Common myeloid progenitor, CD34-positive (primary cell): ENCODE data around the gene CYP21A2.

Experiments used
- CTCF ChIA-PET: fragments of 350-600 bp; sonication (Branson Sonifier 250); formaldehyde crosslinking; loops from one replicate; lab custom pipeline; 2021; ENCODE audit warnings: antibody characterized with exemption; lab: Charles Lee
- POLR2A ChIA-PET: fragments of 350-600 bp; sonication (Branson Sonifier 250); formaldehyde crosslinking; loops from one replicate; lab custom pipeline; 2021; ENCODE audit warnings: antibody characterized with exemption; lab: Charles Lee
- DNase-seq, 3 donors: peaks; one replicate each; pipeline versions ENCODE4 v3.0.0 to v3.0.0-alpha.2; 2013
- H3K27ac ChIP-seq, 2 experiments: 1 replicate in 1 of 2; 2 replicates in 1 of 2; pipeline ENCODE4 v1.7.0; 2013; ENCODE audit warnings: inconsistent platforms in 2 of 2, low read length in 2 of 2, mild to moderate bottlenecking in 2 of 2, low read depth in 1 of 2, moderate library complexity in 1 of 2; ENCODE audit not compliant: severe bottlenecking in 2 of 2, insufficient read depth in 1 of 2, poor library complexity in 1 of 2
- H3K27me3 ChIP-seq, 5 experiments: replicated peaks in 2 of 5; 1 replicate in 3 of 5; 2 replicates in 2 of 5; pipeline versions ENCODE4 v1.6.1 to v1.7.0; 2013; ENCODE audit warnings: low read length in 4 of 5, mild to moderate bottlenecking in 2 of 5, moderate library complexity in 2 of 5, inconsistent platforms in 1 of 5; ENCODE audit not compliant: insufficient read depth in 5 of 5, control insufficient read depth in 4 of 5
- H3K36me3 ChIP-seq, 4 experiments: 1 replicate in 2 of 4; 2 replicates in 2 of 4; pipeline versions ENCODE4 v1.6.1 to v1.7.0; 2013; ENCODE audit warnings: low read length in 3 of 4, control low read depth in 1 of 4, mild to moderate bottlenecking in 1 of 4; ENCODE audit not compliant: control insufficient read depth in 4 of 4, insufficient read depth in 4 of 4
- H3K4me1 ChIP-seq, 4 experiments: 1 replicate in 3 of 4; 2 replicates in 1 of 4; pipeline versions ENCODE4 v1.6.1 to v1.7.1; 2013; ENCODE audit warnings: low read length in 3 of 4, mild to moderate bottlenecking in 3 of 4, control low read depth in 1 of 4, inconsistent platforms in 1 of 4, moderate library complexity in 1 of 4; ENCODE audit not compliant: control insufficient read depth in 4 of 4, insufficient read depth in 4 of 4; ENCODE audit errors: control extremely low read depth in 1 of 4
- H3K4me3 ChIP-seq, 7 experiments: 1 replicate in 4 of 7; 2 replicates in 3 of 7; pipeline versions ENCODE4 v1.5.1 to v1.7.0; 2013; ENCODE audit warnings: mild to moderate bottlenecking in 7 of 7, low read length in 6 of 7, moderate library complexity in 6 of 7, inconsistent platforms in 2 of 7, low read depth in 2 of 7, control low read depth in 1 of 7; ENCODE audit not compliant: insufficient read depth in 4 of 7, control insufficient read depth in 1 of 7; ENCODE audit errors: extremely low read depth in 1 of 7
- H3K9me3 ChIP-seq, 5 experiments: 1 replicate in 4 of 5; 2 replicates in 1 of 5; pipeline versions ENCODE4 v1.6.1 to v1.7.1; 2013; ENCODE audit warnings: low read length in 4 of 5, mild to moderate bottlenecking in 2 of 5, inconsistent platforms in 1 of 5, low read depth in 1 of 5, moderate library complexity in 1 of 5; ENCODE audit not compliant: control insufficient read depth in 4 of 5, insufficient read depth in 2 of 5; ENCODE audit errors: control extremely low read depth in 1 of 5
- WGBS: methylation state at CpG from one replicate; pipeline ENCODE4 v1.1.5; 2013; ENCODE audit not compliant: insufficient coverage; 5-methylcytosine and 5-hydroxymethylcytosine counted together

CYP21A2 gene

DNA sequence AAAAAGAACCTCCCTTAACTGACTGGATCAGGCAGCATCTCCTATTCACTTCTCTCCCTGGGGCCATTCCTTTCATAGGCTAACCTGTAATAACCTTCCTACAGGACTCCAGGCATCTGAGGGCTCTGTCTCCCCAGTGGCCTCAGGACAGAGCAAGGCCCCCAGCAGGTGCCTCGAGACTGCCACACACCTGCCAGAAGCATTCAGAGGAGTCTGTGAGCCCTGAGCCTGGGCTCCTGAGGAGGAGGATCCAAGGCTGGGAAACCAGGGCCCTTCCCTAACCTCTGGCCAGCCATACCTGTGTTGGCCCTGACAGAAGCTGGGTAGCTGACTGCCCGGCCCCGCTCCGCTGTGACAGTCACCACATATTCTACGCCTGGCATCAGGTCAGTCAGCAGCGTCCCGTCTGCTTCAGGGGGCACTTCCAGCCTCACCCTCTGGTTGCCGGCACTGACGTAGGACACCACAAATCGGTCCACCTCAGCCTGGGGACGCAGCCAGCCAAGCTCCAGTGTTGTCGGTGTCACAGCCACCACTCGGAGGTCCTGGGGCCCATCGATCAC is 50.4 kb downstream of the CYP21A2 start:
- no peak for DNase-seq
- Histone ChIP-seq H3K27me3 (peaks cover 0 to 25% (median 21%) of the 10 kb centered on the region in 5 experiments), H3K27ac (no peak overlapping the region), H3K36me3 (no peaks in the 10 kb centered on the region), H3K9me3 (no peaks in the 10 kb centered on the region), H3K4me1 (peaks cover 0 to 5% (median 3%) of the 10 kb centered on the region in 4 experiments), H3K4me3 (no peak overlapping the region)
- WGBS: 95% methylated on average over 14 of the region's 14 CpGs
- POLR2A ChIA-PET: no interaction called here
- CTCF ChIA-PET: interaction anchor here (1.1 to 1.3 kb wide), 2 partner anchors 8 to 28 kb away, joined by 4 to 5 read pairs; no protein-coding TSS in a partner anchor

DNA sequence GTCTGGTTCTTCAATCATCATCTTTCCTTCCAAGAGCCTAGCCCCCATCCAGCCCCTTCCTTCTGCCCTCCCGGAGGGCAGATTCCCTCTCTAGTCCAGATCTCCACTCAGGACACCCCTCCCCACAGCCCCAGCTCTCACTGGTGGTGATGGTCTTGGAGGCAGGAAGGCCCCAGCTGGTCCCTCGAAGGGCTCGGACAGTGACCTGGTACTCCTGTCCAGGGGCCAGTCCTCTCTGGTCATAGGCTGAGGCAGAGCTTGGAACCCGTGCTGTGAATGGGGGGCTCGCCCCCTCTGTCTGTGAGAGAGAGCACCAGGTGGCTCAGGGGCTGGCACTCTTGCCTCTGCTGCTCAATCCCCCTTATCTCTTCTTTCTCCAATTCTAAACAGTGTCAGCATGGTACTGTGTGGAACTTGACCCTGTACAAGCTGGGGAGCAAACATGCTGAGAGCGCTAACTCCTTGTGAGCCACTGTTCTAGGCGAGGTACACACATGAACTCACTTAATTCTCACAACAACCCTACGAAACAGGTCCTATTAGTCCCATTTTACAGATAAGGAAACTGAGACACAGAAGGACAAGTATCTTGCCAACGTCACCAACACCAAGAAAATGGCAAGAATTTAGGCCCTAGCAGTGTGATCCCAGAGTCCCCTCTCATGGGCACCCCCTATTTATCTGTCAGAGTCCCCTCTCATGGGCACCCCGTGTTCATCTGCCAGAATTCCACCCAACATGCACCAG is 51.0 kb downstream of the CYP21A2 start:
- no peak overlapping the region for H3K4me3 ChIP-seq
- H3K27ac ChIP-seq: no peak overlapping the region
- POLR2A ChIA-PET: no interaction called here
- H3K36me3 ChIP-seq: no peaks in the 10 kb centered on the region
- H3K4me1 ChIP-seq: peaks cover 0 to 5% (median 3%) of the 10 kb centered on the region in 4 experiments
- H3K27me3 ChIP-seq: peaks cover 0 to 27% (median 21%) of the 10 kb centered on the region in 5 experiments
- no peaks in the 10 kb centered on the region for H3K9me3 ChIP-seq
- no peak for DNase-seq
- 98% methylated on average over 6 of the region's 10 CpGs for WGBS
- CTCF ChIA-PET: interaction anchor here (1.1 to 1.5 kb wide), 4 partner anchors 7 to 27 kb away, joined by 3 to 5 read pairs (median 4); no protein-coding TSS in a partner anchor
